PC-3 (cell line): ENCODE results near the gene SLC45A3.
"Not testable (repeated sequence)": the region's sequence is repeated elsewhere in the genome, so short reads cannot be mapped to it uniquely, and the experiment has no call there.

Source experiments
- EZH2 ChIP-seq: fragments of 300-600 bp; sonication (generic); IDR thresholded peaks from one replicate; pipeline ENCODE4 v1.6.1; 2017; ENCODE audit warnings: antibody characterized with exemption, mild to moderate bottlenecking, low read length; ENCODE audit not compliant: unreplicated experiment
- EZH2phosphoT487 ChIP-seq: fragments of 300-600 bp; sonication (generic); IDR thresholded peaks from 2 replicates; pipeline ENCODE4 v1.6.1; 2018; ENCODE audit warnings: mild to moderate bottlenecking, antibody characterized with exemption, low read length, borderline replicate concordance
- TF ChIP-seq, protein P1 (sequence below): fragments of 300-600 bp; sonication (generic); conservative IDR thresholded peaks from 2 replicates; pipeline ENCODE4 v1.5.1; 2017; ENCODE audit warnings: antibody characterized with exemption, low read depth, mild to moderate bottlenecking, low read length

DNA sequence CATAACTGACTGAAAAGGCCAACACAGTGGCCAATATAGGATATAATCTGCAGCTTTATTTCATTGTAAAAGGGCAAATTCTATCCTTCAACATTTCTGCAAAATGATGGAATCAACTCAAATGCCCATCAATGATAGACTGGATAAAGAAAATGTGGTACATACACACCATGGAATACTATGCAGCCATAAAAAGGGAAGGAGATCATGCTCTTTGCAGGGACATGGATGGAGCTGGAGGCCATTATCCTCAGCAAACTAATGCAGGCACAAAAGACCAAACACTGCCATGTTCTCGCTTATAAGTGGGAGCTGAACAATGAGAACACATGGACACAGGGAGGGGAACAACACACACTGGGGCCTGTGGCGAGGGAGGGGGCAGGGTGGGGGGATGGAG, 40.4 kb upstream of the SLC45A3 start:
- TF ChIP-seq, protein P1, sequence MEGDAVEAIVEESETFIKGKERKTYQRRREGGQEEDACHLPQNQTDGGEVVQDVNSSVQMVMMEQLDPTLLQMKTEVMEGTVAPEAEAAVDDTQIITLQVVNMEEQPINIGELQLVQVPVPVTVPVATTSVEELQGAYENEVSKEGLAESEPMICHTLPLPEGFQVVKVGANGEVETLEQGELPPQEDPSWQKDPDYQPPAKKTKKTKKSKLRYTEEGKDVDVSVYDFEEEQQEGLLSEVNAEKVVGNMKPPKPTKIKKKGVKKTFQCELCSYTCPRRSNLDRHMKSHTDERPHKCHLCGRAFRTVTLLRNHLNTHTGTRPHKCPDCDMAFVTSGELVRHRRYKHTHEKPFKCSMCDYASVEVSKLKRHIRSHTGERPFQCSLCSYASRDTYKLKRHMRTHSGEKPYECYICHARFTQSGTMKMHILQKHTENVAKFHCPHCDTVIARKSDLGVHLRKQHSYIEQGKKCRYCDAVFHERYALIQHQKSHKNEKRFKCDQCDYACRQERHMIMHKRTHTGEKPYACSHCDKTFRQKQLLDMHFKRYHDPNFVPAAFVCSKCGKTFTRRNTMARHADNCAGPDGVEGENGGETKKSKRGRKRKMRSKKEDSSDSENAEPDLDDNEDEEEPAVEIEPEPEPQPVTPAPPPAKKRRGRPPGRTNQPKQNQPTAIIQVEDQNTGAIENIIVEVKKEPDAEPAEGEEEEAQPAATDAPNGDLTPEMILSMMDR = not testable (repeated sequence)
- TF ChIP-seq EZH2, EZH2phosphoT487: not testable (repeated sequence)
